Endothelial cell of umbilical vein (primary cell): Measurements from ENCODE around the gene TAGLN2. TPM values are rescaled to one million over a fixed set of nuclear protein-coding genes. Genes with fewer than 3 reads are reported as not detected.
A peak's percentile ranks its signal among the peaks of the same experiment; 100 is the strongest.

ENCODE experiments used
- BruUV-seq: library from RNA; stranded (reverse); fragments of 400-500 nt; replicated peaks from 2 replicates; lab custom pipeline; 2021; lab: Mats Ljungman, UMichigan
- CTCF ChIA-PET: fragments of 300-600, 350-600 bp; sonication (Branson Sonifier 250); formaldehyde crosslinking; loops from one replicate; lab custom pipeline; 2021; ENCODE audit warnings: antibody characterized with exemption, inconsistent platforms; lab: Charles Lee
- POLR2A ChIA-PET: fragments of 300-600, 350-600 bp; sonication (Branson Sonifier 250); formaldehyde crosslinking; loops from one replicate; lab custom pipeline; 2021; ENCODE audit warnings: antibody characterized with exemption, inconsistent platforms; lab: Charles Lee
- DNase-seq: peaks from one replicate; pipeline ENCODE4 v3.0.0-alpha.2; 2011; ENCODE audit warnings: low read depth, low spot score
- FAIRE-seq: peaks from 2 replicates; lab custom pipeline; 2011; peaks lifted over from hg19 to GRCh38; lab: Jason Lieb, UNC
- H2AFZ ChIP-seq: 2 replicates; pipeline ENCODE4 v1.6.0; 2012; ENCODE audit warnings: low read depth, low read length, control low read depth, inconsistent platforms
- H3K27ac ChIP-seq: 2 replicates; pipeline ENCODE4 v1.5.1; 2011; ENCODE audit warnings: low read depth, mild to moderate bottlenecking, control low read depth, low read length, moderate library complexity; ENCODE audit not compliant: insufficient read depth
- H3K27me3 ChIP-seq, 2 experiments: 2 replicates each; pipeline versions ENCODE4 v1.6.0 to v1.6.1; 2011; ENCODE audit warnings: low read length in 2 of 2, mixed read lengths in 1 of 2; ENCODE audit not compliant: control insufficient read depth in 2 of 2, insufficient read depth in 2 of 2
- H3K36me3 ChIP-seq, 2 experiments: 2 replicates in 1 of 2; 3 replicates in 1 of 2; pipeline ENCODE4 v1.5.1; 2011; ENCODE audit warnings: low read length in 2 of 2, mild to moderate bottlenecking in 1 of 2, moderate library complexity in 1 of 2; ENCODE audit not compliant: control insufficient read depth in 2 of 2, insufficient read depth in 2 of 2; ENCODE audit errors: extremely low read depth in 1 of 2
- H3K4me1 ChIP-seq: 3 replicates; pipeline ENCODE4 v1.5.1; 2011; ENCODE audit warnings: mild to moderate bottlenecking, low read length; ENCODE audit not compliant: control insufficient read depth, insufficient read depth; ENCODE audit errors: extremely low read depth
- H3K4me2 ChIP-seq: 2 replicates; pipeline ENCODE4 v1.6.1; 2011; ENCODE audit warnings: low read length, control low read depth, mixed read lengths; ENCODE audit not compliant: insufficient read depth
- H3K4me3 ChIP-seq, 3 experiments: fragments of 200-600 bp in 1 of 3; sonication (generic), shearing (Covaris generic) in 1 of 3; replicated peaks in 1 of 3; 2 replicates each; pipeline ENCODE4 v1.5.1; 2011 to 2016; ENCODE audit warnings: control low read depth in 3 of 3, low read length in 3 of 3, mild to moderate bottlenecking in 2 of 3, inconsistent platforms in 1 of 3, low read depth in 1 of 3, moderate library complexity in 1 of 3; ENCODE audit not compliant: insufficient read depth in 1 of 3
- H3K79me2 ChIP-seq: 2 replicates; pipeline ENCODE4 v1.6.0; 2012; ENCODE audit warnings: low read length, inconsistent platforms; ENCODE audit not compliant: control insufficient read depth, insufficient read depth
- H3K9ac ChIP-seq: replicated peaks from 2 replicates; pipeline ENCODE3; 2011; ENCODE audit warnings: low read length, control low read depth; ENCODE audit not compliant: insufficient read depth; ENCODE audit errors: extremely low read depth
- H3K9me1 ChIP-seq: replicated peaks from 3 replicates; pipeline ENCODE4 v1.6.0; 2011; ENCODE audit warnings: mild to moderate bottlenecking, low read length; ENCODE audit not compliant: control insufficient read depth, insufficient read depth; ENCODE audit errors: extremely low read depth
- H3K9me3 ChIP-seq: replicated peaks from 2 replicates; pipeline ENCODE4 v1.5.1; 2012; ENCODE audit warnings: low read length, inconsistent platforms; ENCODE audit not compliant: control insufficient read depth, insufficient read depth
- H4K20me1 ChIP-seq: replicated peaks from 2 replicates; pipeline ENCODE3; 2011; ENCODE audit warnings: mild to moderate bottlenecking, low read length; ENCODE audit not compliant: control insufficient read depth, insufficient read depth; ENCODE audit errors: extremely low read depth
- EZH2 ChIP-seq: IDR thresholded peaks from 2 replicates; pipeline ENCODE4 v1.6.1; 2012; ENCODE audit warnings: borderline replicate concordance, low read depth, mild to moderate bottlenecking, moderate library complexity, low read length, inconsistent platforms; ENCODE audit not compliant: severe bottlenecking
- FOS ChIP-seq: IDR thresholded peaks from 2 replicates; pipeline ENCODE4 v1.6.1; 2011; ENCODE audit warnings: mild to moderate bottlenecking, low read length, moderate library complexity, borderline replicate concordance; ENCODE audit not compliant: insufficient read depth
- GATA2 ChIP-seq: IDR thresholded peaks from 2 replicates; pipeline ENCODE4 v1.7.0; 2011; ENCODE audit warnings: low read depth, mild to moderate bottlenecking, moderate library complexity, mixed read lengths, low read length; ENCODE audit not compliant: insufficient read length, insufficient read depth
- JUN ChIP-seq: IDR thresholded peaks from 2 replicates; pipeline ENCODE4 v1.6.1; 2011; ENCODE audit warnings: borderline replicate concordance, low read depth; ENCODE audit not compliant: insufficient read length, insufficient read depth
- MAX ChIP-seq: IDR thresholded peaks from 2 replicates; pipeline ENCODE4 v1.6.1; 2011; ENCODE audit not compliant: insufficient read depth, insufficient read length
- MYC ChIP-seq: IDR thresholded peaks from one replicate; pipeline ENCODE4 v1.6.1; 2011; ENCODE audit warnings: mild to moderate bottlenecking, low read depth, low read length
- POLR2A ChIP-seq: IDR thresholded peaks from 2 replicates; pipeline ENCODE4 v1.6.1; 2012; ENCODE audit warnings: low read depth, mild to moderate bottlenecking, control low read depth, low read length
- POLR2AphosphoS5 ChIP-seq: IDR thresholded peaks from 2 replicates; pipeline ENCODE4 v1.6.1; 2012; ENCODE audit warnings: low read depth, mild to moderate bottlenecking, control low read depth, low read length, moderate library complexity; ENCODE audit not compliant: insufficient read depth
- dilution Hi-C: fragments of 300-500 bp; cut with MboI; formaldehyde crosslinking; loops from one replicate; pipeline ENCODE4 v1.15.0; 2019; ENCODE audit warnings: low sequenced_read_pairs; ENCODE audit not compliant: extremely low pct_ligation_motif_present
- intact Hi-C: fragments of 100-400 bp; cut with micrococcal nuclease; formaldehyde crosslinking; loops from one replicate; pipeline ENCODE4 v1.10.0; 2022
- polyA plus RNA-seq, 4 experiments: library from polyadenylated mRNA; depleted of rRNA in 3 of 4; stranded (reverse) in 3 of 4; unstranded in 1 of 4; fragments of >200 nt; gene quantifications; 2 replicates each; pipeline versions ENCODE4 v1.2.1 to v1.2.3, GENCODE V29; 2011 to 2012; ENCODE audit warnings: missing spikeins in 1 of 4
- total RNA-seq: library from RNA; stranded (reverse); gene quantifications from 2 replicates; pipeline ENCODE4 v1.2.3, GENCODE V29; 2021
- TF ChIP-seq, protein P1 (sequence below), 2 donors: IDR thresholded peaks; 1 replicate in 1 of 2; 2 replicates in 1 of 2; pipeline ENCODE4 v1.5.1; 2011; ENCODE audit warnings: low read length in 2 of 2, mild to moderate bottlenecking in 2 of 2, moderate library complexity in 2 of 2, control low read depth in 1 of 2, inconsistent platforms in 1 of 2, low read depth in 1 of 2; ENCODE audit not compliant: insufficient read depth in 1 of 2; ENCODE audit errors: extremely low read depth in 1 of 2

Gene TAGLN2
- total and polyA plus RNA-seq, 2 donors (not counting 3 experiments of a cell fraction or from before 2014, with no cell fraction given): 646 to 1,279 TPM

DNA sequence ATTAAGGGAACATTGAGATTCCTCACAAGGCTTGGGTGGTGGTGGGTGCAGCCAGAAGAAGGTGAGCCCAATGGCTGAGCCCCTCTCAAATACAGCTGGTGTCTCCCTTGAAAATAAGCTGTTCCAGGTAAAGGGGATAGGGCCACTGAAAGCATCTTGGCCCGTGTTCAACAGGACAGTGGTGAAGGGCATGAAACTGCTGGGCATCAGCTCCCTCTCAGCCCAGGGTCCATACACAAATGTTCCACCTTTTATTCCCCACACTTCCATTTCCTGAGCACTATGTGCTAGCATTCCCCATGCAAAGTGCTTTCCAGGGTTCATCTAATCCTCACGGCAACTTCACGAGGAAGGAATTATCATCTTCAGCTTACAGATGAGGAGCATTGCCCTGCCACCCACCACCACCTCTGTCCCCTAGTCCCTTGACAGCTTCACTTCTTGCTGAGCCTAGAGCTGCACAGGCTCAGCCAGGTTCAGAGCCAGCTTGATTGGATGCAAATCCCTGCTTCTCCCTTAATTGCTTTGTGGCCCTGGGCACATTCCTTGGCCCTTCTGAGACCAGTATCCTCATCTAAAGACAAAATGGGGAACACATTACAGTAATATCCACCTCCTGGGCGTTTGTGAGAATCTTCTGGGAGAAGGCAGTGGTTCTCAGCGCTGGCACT lies 9.6 kb downstream of the TAGLN2 start:
- ChIA-PET POLR2A (interaction anchor here (0.5 to 1.9 kb wide), 2 partner anchors 9 to 182 kb away, joined by 6 to 9 read pairs; partner anchors contain the start of gene TAGLN2), CTCF (interaction anchor here (1.0 to 1.9 kb wide), 9 partner anchors 9 to 783 kb away, joined by 3 to 10 read pairs (median 5); partner anchors contain the start of genes CFAP45, DUSP23 and TAGLN2)
- Histone ChIP-seq H2AFZ (no peak overlapping the region), H3K36me3 (peaks cover 13 to 27% of the 10 kb centered on the region in 2 experiments), H3K4me1 (peaks cover 28% of the 10 kb centered on the region), H3K9ac (peak overlapping the region; percentile 66), H3K9me3 (no peaks in the 10 kb centered on the region), H3K4me2 (peak overlapping the region; percentile 16), H3K27me3 (no peaks in the 10 kb centered on the region), H4K20me1 (no peaks in the 10 kb centered on the region), H3K9me1 (no peaks in the 10 kb centered on the region), H3K79me2 (peaks cover 17% of the 10 kb centered on the region), H3K4me3 (no peak overlapping the region), H3K27ac (peak overlapping the region; percentile 91)
- dilution Hi-C loops (no loop called here), intact Hi-C loops (loop anchor here (1.0 kb wide), 1 partner anchor 9 kb away; no protein-coding TSS in a partner anchor)
- BruUV-seq: no TSS peak
- FAIRE-seq (no peak), DNase-seq (peak; percentile 13)
- no peak for TF ChIP-seq JUN
- no peak for TF ChIP-seq FOS
- TF ChIP-seq MYC: no peak
- TF ChIP-seq, protein P1, sequence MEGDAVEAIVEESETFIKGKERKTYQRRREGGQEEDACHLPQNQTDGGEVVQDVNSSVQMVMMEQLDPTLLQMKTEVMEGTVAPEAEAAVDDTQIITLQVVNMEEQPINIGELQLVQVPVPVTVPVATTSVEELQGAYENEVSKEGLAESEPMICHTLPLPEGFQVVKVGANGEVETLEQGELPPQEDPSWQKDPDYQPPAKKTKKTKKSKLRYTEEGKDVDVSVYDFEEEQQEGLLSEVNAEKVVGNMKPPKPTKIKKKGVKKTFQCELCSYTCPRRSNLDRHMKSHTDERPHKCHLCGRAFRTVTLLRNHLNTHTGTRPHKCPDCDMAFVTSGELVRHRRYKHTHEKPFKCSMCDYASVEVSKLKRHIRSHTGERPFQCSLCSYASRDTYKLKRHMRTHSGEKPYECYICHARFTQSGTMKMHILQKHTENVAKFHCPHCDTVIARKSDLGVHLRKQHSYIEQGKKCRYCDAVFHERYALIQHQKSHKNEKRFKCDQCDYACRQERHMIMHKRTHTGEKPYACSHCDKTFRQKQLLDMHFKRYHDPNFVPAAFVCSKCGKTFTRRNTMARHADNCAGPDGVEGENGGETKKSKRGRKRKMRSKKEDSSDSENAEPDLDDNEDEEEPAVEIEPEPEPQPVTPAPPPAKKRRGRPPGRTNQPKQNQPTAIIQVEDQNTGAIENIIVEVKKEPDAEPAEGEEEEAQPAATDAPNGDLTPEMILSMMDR (IDR thresholded peaks at IDR 0.05; ENCODE audit: extremely low read depth in 1 of 2, insufficient read depth in 1 of 2, low read depth in 1 of 2, low read length in 2 of 2): no peak
- no peak for TF ChIP-seq GATA2
- no peak for TF ChIP-seq MAX
- TF ChIP-seq EZH2: no peak
- no peak for TF ChIP-seq POLR2A
- no peak for TF ChIP-seq POLR2AphosphoS5
